Pons (tissue), 1 donor: ENCODE measurements around the gene EMID1.
"Not testable (repeated sequence)": the region's sequence is repeated elsewhere in the genome, so short reads cannot be mapped to it uniquely, and the experiment has no call there.

ENCODE experiments used
- DNase-seq: peaks from one replicate; pipeline ENCODE4 v3.0.0-alpha.2; 2016; ENCODE audit warnings: low spot score

Gene EMID1

GRCh38 chr22:29231971-29232959, 26.6 kb downstream of the EMID1 start:
- DNase-seq: no peak

DNA sequence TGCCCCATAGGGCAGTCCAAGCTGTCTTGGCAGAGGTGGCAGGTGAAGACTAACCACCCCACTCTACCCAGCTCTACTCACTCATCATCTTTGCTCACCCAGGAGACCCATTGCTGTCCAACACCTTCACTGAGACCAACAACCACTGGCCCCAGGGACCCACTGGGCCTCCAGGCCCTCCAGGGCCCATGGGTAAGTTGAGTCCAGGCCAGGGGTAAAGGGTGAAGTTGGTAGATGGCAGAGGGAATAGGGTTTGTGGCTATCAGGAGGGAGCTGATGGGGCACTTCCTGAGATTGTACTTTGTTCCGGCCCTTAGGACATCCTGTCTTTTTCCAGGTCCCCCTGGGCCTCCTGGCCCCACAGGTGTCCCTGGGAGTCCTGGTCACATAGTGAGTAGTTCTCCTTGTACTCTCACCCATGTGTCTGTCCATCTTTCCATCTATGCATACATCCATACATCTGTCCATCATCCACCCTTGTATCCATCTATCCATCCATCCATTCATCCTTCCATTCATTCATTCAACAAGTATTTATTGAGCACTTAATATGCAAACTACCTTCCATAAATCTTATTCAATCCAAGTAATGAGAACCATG, 27.7 kb downstream of the EMID1 start:
- DNase-seq: no peak

DNA sequence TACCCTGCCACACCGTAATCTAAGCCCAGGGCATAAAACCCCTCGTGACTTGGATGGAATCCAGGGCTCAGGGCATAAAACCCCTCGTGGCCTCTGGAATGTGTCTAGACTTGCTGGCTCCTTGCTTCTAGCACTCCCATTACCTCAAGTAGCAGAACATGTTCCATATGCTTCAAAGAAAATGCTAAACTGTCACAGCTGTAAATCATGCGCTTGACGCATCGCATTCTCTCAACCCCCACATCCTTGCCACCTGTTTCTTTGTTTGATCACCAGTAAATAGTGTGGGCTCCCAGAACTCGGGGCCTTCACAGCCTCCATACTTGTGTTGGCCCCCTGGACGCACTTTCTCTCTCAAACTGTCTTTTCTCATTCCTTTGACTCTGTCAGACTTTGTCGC, 34.8 kb downstream of the EMID1 start:
- DNase-seq: not testable (repeated sequence)

- DNase-seq: no peak
Observed at GRCh38 chr22:29243874-29244446, 38.3 kb downstream of the EMID1 start.

DNA sequence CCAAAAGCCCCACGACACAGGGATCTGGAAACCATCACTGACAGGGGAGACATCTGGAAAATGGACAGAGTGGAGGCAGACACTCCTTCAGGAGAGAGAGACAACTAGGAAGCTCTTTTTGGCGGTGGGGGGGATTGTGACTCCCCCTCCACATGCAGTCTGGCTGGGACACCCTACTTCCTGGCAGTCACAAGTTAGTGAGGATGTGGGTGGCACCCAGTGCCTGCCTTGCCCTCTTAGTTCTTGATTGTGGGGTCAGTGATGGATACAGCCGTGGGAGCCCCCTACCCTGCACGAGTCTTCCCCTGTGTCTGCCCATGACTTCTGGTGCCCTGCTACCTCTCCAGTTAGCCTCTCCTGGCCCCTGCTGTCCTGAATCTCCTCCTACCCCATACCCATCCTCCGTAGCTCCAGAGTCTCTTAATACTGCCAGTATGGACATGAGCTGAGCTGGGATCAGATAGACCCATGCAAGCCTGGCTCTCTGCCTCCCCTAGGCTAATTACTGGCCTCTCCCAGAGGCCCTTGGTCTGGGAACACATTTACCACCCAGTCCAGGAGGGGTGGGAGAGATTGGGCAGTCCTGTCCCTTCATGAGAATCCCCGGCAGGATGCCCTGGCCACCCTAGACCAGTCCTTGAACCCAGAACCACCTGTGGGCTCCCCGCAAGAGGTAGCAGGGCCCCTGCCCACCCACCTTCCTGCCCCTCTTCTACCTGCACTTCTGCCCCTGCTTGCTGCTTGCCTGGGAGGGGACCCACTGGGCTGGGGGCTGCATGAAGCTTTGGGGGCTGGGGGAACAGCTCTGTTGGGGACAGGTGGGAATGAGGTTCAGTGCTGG, 39.3 kb downstream of the EMID1 start:
- DNase-seq: no peak

DNA sequence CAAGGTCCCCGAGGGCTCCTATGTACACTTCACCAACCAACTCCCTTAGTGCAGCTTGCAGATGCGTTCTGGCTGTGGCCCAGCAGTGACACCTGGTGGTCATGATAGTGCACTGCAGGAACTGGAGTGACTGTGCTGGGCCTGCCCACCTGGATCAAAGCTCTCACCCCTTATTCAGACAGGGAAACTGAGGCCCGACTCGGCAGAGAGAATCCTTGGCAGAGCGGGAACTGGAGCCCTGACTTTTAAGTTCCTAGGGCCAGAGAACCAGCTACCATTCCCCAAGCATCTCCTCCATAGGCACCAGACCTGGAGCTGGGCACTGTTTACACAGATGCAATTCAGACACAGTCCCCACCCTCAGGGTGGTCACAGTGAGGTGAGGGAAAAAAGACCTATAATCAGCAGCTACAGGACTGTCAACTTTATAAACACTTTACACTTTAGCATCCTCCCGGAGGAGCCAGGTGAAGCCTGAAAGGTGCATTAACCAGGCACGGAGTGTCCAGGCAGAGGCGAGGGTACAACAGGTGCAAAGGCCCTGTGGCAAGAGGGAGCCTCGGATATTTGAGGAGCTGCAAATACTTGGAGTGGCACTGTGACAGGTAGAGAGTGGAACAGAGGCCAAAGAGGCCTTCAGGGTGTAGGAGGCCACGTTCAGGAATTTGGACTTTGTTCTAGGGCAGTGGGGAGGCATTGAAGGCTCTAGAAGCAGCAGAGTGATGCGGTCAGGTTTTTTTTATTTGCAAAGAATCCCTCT, 40.1 kb downstream of the EMID1 start:
- peak; percentile 48 for DNase-seq

GRCh38 chr22:29247891-29248290, 42.2 kb downstream of the EMID1 start:
- not testable (repeated sequence) for DNase-seq

GRCh38 chr22:29251265-29251664, 45.6 kb downstream of the EMID1 start:
- DNase-seq: no peak

DNA sequence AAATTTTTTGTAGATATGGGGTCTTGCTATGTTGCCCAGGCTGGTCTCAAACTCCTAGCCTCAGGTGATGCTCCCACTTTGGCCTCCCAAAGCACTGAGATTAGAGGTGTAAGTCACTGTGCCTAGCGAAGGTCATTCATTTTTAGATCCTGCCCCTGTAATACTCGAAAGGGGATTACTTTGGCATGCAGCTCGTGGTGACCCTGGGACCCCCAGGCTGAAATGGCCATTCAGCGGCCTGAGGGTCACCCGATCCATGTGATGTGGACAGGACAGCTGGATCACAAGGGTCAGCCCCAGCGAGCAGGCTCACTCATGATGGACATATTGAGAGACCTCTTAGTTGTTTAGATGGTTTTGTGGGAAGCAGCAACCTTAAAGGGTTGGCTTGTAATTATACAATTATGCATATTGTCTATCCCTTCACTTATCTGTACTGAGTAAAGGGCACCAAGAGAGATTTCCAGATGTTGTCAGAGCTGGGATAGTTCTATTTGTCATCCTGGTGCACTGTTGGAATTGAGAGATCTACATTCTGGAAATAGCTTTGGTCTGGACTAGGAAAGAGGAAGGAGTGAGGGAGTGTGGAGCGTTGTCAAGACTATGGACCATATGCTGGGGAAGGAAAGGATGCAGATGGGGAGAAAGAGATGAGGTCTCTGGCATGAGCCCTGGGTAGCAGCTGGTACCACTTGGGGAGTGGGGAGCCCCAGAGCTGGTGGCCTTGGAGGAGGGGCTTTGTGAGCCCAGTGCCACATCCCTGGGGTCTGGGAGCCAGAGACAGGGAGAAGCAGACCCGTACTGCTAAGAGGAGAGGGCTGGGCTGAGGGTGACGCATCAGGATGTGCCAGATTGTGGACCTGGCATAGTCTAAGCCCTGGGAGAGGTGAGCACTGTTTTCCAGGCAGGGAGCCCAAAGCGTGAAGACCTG, 46.5 kb downstream of the EMID1 start:
- DNase-seq: no peak

- no peak for DNase-seq
Observed at GRCh38 chr22:29253561-29254285, 48.0 kb downstream of the EMID1 start.

GRCh38 chr22:29254286-29254660, 48.6 kb downstream of the EMID1 start:
- no peak for DNase-seq

DNA sequence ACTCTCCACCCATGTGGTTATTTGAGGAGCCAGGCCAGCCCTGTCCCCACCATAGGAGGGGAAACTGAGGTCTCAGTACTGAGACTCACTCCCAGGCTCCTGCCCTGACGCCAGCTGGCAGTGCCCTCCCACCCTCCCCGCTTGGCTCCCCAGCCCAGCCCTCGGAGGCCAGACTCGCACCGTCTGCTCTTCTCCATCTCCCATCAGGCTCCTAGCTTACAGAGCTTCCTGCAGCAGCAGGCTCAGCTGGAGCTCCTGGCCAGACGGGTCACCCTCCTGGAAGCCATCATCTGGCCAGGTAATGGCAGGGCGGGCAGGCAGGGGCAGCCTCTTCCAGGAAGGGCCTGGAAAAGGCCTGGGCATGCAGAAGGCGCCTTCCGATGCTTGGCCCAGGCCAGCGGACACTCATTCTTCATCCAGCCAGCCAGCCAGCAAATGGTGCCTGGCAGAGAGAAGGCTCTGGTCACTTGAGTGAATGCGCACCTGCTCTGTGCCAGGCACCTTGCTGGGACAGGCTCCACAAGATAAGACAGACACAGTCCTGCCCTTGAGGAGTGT, 49.4 kb downstream of the EMID1 start:
- DNase-seq: no peak

- DNase-seq: no peak
Observed at GRCh38 chr22:29256606-29257325, 51.1 kb downstream of the EMID1 start.

DNA sequence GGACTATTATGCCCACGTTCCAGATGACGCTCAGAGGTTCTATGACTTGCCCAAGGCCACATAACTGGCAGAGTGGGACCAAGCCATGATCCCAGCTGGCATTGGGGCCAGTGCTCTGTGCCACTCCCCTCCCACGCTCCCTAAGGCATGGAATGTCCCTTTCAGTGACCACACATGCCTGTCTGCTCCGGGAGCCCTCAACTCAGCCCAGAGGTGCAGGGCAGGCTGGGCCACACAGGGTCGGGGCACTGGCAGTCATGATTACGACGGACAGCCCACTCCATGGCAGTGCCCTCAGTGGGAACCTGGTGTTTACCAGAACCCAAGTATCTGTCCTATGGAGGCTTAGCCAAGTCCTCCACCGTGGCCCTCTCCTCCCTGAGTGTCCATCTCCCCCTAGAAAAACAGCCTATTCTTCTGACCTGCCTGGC, 52.1 kb downstream of the EMID1 start:
- no peak for DNase-seq

DNA sequence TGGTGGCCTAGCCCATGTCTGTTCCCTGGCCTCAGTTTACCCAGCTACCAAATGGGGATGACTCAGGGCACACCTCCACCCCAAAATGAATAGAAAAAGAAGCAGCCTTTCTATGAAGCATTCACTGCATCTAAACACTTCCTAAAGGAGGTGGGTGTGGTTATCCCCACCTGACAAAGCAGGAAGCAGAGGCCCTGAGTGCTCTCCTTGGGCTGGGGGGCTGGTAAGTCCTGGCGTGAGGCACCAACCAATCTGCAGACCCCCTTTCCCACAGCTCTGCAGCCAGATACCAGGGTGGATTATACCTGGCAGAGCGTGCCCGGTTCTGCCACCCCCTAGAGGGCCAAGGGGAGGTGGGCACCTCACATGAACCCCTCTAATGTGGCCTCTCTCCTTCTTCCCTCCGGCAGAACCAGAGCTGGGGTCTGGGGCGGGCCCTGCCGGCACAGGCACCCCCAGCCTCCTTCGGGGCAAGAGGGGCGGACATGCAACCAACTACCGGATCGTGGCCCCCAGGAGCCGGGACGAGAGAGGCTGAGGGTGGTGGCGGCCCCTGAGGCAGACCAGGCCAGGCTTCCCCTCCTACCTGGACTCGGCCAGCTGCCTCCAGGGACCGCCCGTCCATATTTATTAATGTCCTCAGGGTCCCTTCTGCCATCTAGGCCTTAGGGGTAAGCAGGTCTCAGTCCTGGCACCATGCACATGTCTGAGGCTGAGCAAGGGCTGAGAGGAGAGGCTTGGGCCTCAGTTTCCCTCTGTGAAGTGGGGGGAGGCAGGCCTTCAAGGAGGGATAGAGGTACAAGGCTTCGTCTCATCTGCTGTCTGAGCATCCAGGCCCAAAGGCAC, 52.9 kb downstream of the EMID1 start:
- no peak for DNase-seq

DNA sequence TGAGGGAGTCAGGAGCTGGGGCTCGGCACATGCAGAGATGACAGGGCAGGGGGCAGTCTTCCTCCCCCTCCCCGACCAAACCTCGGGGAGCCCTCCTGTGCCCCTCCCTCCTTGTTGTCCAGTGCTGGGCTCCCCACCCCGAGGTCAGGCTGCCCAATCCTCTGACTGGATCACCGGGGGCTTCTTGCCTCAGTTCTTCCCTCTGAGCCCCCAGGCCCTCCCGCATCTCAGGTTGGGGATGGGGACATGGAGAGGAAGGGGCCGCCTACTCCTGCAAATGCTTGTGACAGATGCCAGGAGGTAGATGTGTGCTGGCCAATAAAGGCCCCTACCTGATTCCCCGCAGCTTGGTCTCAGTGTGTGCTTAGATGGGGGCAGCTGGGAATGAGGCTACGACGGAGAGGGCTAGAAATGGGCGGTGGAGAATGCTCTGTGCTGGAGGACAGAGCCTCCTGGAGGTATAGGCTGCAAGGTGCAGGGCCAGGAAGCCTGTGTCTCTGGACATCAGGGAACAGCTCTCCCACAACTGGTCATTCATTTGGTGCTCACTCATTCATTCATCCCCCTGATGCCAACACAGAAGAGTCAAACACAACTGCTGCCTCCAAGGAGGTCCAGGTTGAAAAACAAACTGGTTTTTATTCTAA, 53.7 kb downstream of the EMID1 start:
- no peak for DNase-seq

GRCh38 chr22:29260031-29260560, 54.4 kb downstream of the EMID1 start:
- no peak for DNase-seq
